ENCODE results near the gene CD2. TPM values are rescaled to one million over a fixed set of nuclear protein-coding genes. Genes with fewer than 3 reads are reported as not detected.

Gene CD2
- not detected in 2 replicates for total RNA-seq

DNA sequence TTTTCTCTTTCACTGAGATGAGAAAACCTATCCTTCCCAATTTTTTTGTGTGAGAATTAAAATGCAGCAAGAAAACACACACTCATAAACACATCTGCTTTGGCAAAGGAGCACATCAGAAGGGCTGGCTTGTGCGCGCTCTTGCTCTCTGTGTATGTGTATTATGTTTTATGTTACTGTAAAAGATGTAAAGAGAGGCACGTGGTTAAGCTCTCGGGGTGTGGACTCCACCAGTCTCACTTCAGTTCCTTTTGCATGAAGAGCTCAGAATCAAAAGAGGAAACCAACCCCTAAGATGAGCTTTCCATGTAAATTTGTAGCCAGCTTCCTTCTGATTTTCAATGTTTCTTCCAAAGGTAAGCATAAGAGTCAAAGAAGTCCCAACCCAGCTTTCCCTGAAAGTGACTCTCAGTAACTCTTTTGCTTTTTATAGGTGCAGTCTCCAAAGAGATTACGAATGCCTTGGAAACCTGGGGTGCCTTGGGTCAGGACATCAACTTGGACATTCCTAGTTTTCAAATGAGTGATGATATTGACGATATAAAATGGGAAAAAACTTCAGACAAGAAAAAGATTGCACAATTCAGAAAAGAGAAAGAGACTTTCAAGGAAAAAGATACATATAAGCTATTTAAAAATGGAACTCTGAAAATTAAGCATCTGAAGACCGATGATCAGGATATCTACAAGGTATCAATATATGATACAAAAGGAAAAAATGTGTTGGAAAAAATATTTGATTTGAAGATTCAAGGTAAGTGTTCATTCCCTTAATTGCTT, at the start of gene CD2:
TSS of gene CD2 (plus strand) at position 233 of the 780 bp plus-strand sequence. CDS start at position 296, 63 bp downstream.
- no peak within 1 kb of the TSS for H3K4me3 ChIP-seq (ENCODE audit: low read depth, low read length)
- FAIRE-seq (no peak), DNase-seq (ENCODE audit: low read depth) (no peak)
- no peaks in the 10 kb centered on the region for H3K27me3 ChIP-seq (ENCODE audit: control insufficient read depth, insufficient read depth, low read length)
- no peaks in the 10 kb centered on the region for H3K36me3 ChIP-seq (ENCODE audit: control insufficient read depth, insufficient read depth, low read length)
- TF ChIP-seq, protein P1, sequence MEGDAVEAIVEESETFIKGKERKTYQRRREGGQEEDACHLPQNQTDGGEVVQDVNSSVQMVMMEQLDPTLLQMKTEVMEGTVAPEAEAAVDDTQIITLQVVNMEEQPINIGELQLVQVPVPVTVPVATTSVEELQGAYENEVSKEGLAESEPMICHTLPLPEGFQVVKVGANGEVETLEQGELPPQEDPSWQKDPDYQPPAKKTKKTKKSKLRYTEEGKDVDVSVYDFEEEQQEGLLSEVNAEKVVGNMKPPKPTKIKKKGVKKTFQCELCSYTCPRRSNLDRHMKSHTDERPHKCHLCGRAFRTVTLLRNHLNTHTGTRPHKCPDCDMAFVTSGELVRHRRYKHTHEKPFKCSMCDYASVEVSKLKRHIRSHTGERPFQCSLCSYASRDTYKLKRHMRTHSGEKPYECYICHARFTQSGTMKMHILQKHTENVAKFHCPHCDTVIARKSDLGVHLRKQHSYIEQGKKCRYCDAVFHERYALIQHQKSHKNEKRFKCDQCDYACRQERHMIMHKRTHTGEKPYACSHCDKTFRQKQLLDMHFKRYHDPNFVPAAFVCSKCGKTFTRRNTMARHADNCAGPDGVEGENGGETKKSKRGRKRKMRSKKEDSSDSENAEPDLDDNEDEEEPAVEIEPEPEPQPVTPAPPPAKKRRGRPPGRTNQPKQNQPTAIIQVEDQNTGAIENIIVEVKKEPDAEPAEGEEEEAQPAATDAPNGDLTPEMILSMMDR (IDR thresholded peaks at IDR 0.05; ENCODE audit: insufficient read depth, low read length, severe bottlenecking), result no peak

DNA sequence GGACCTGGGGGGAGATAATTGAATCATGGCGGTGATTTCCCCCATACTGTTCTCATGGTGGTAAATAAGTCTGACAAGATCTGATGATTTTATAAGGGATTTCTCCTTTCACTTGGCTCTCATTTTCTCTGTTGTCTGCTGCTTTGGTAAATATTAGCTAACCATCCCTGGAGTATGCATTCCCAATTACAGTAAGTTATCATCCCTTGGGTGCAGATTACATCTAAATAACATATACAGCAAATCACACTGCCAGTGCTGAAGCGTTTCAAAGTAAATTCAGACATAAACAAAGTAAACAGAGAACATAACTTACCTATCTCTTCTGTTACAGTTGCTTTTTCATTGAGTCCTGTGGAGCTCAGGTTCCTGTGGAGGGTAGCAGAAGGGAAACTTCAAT, 48.1 kb upstream of the CD2 start:
- no peaks in the 10 kb centered on the region for H3K36me3 ChIP-seq (ENCODE audit: control insufficient read depth, insufficient read depth, low read length)
- DNase-seq (ENCODE audit: low read depth) (no peak), FAIRE-seq (no peak)
- no peaks in the 10 kb centered on the region for H3K27me3 ChIP-seq (ENCODE audit: control insufficient read depth, insufficient read depth, low read length)
- TF ChIP-seq, protein P1 (IDR thresholded peaks at IDR 0.05; ENCODE audit: insufficient read depth, low read length, severe bottlenecking), result no peak
- no peak overlapping the region for H3K4me3 ChIP-seq (ENCODE audit: low read depth, low read length)

DNA sequence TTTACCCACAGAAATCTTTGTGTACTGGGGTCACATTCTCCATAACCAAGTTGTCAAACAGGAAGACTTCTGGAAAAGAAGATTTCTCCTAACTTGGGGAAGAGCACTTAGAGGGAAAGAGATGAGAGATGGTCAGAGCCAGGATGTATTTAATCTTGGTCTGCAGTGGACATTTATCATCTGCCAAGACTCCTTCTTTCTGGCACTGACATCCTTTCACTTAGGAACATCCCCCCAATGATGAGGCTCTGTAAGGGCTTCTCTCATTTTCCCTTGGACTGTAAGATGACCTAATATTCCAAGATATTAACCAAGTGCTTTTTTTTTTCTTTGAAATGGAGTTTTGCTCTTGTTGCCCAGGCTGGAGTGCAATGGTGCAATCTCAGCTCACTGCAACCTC, 47.4 kb upstream of the CD2 start:
- DNase-seq (ENCODE audit: low read depth) (no peak), FAIRE-seq (no peak)
- Histone ChIP-seq H3K4me3 (ENCODE audit: low read depth, low read length) (no peak overlapping the region), H3K27me3 (ENCODE audit: control insufficient read depth, insufficient read depth, low read length) (no peaks in the 10 kb centered on the region), H3K36me3 (ENCODE audit: control insufficient read depth, insufficient read depth, low read length) (no peaks in the 10 kb centered on the region)
- TF ChIP-seq, protein P1 (IDR thresholded peaks at IDR 0.05; ENCODE audit: insufficient read depth, low read length, severe bottlenecking), result no peak

DNA sequence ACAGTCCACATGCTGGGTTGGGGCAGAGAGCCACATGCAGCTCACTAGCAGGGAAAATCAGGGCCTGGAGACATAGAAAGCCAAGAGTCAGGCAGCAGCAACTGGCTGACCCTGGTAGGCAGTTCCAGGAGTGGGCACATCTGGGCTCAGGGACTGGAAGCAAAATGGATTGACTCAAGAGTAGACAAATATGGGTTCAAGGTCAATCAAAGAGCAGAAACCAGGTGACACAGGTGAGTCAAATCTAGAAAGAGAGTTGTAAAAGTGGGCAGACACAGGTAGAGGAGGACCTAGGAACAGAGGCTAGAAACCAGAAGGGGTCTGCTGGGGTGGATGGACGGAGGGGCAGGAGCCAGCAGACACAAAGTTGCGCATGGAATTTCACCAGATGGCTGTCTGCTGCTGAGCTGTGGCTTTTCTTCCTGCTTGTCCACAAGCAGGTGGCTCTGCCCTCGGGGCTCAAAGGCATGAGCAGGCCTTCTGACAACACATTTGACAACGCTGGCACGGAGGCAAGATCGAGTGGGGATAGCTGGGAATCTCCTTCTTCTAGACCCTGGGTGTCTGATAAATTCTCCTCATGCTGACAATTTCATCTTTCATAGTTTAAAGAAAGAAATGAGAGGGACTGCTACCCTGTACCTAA, 45.9 kb upstream of the CD2 start:
- DNase-seq (ENCODE audit: low read depth), result no peak
- Histone ChIP-seq H3K27me3 (ENCODE audit: control insufficient read depth, insufficient read depth, low read length) (no peaks in the 10 kb centered on the region), H3K4me3 (ENCODE audit: low read depth, low read length) (no peak overlapping the region), H3K36me3 (ENCODE audit: control insufficient read depth, insufficient read depth, low read length) (no peaks in the 10 kb centered on the region)
- no peak for FAIRE-seq
- TF ChIP-seq, protein P1 (IDR thresholded peaks at IDR 0.05; ENCODE audit: insufficient read depth, low read length, severe bottlenecking), result no peak

DNA sequence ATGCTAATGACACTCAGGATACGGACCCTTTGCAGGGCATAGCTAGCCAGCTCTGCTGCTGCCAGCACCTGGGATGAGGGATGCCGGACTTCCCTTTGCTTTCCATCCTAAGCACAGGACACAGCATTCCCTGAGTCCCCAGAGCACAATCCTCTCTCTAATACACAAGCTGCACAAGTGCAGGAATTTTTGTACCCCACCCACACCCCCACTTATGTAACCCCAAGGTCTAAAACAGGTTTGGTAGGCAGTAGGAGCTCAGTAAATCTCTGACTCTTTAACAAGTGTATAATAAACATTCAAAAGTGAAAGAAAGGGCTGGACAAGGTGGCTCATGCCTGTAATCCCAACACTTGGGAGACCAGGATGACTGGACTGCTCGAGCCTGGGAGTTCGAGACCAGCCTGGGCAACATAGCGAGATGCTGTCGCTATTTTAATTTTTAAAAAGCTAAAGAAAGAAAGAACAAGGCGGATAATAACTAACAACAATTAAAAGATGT, 44.5 kb upstream of the CD2 start:
- TF ChIP-seq, protein P1 (IDR thresholded peaks at IDR 0.05; ENCODE audit: insufficient read depth, low read length, severe bottlenecking), result no peak

More for the DNA sequence above, 44.5 kb upstream of the CD2 start:
- no peaks in the 10 kb centered on the region for H3K36me3 ChIP-seq (ENCODE audit: control insufficient read depth, insufficient read depth, low read length)
- no peak overlapping the region for H3K4me3 ChIP-seq (ENCODE audit: low read depth, low read length)
- DNase-seq (ENCODE audit: low read depth), result no peak
- FAIRE-seq, result no peak
- no peaks in the 10 kb centered on the region for H3K27me3 ChIP-seq (ENCODE audit: control insufficient read depth, insufficient read depth, low read length)

Measured in bronchial epithelial cell (primary cell).